ENCODE measurements around the gene PGAM5.

Gene PGAM5

GRCh38 chr12:132710405-132711079 is at the start of gene PGAM5:
PGAM5 (plus strand) TSS chr12:132710842; CDS start chr12:132710877, 35 bp downstream.
- DNase-seq = no peak

GRCh38 chr12:132660996-132661395 is 49.6 kb upstream of the PGAM5 start:
- no peak for DNase-seq

GRCh38 chr12:132661972-132662371 is 48.7 kb upstream of the PGAM5 start:
- no peak for DNase-seq

DNA sequence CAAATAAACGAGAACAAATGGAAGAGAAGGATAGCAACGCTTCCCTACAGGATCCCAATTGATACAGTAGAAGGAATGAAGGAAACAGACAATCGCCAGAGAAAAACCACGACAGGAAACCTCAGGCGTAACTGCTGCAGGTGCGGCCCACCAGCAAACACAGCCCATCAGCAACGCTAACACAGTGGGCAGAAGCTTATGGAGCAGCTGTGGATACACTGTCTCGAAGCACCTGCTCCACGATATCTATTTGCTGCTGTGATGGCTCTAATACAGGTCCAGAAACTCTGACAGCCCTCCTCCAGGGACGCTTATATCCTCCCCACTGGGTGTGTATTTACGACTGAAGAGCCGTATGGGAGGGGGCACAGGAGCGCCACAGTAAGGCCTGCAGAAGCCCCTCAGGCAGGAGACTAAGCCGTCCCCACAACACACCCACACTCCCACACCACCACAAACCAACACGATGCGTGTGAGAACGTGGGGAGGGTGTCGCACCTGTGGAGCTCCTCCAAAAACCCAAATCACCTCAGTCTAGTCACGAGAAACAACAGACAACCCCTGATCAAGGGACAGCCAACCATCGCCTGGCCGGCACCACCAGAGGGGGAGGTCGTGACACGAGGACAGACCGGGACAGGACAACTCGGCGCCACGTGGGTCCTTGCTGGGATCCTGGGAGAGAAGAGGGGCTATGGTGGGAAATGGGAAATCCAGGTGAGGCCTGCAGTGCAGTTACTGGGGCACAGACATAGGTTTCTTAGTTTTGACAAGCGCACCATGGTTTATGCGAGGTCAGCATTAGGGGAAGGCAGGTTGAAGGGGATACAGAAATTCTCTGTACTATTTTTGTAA is 47.5 kb upstream of the PGAM5 start:
- no peak for DNase-seq

DNA sequence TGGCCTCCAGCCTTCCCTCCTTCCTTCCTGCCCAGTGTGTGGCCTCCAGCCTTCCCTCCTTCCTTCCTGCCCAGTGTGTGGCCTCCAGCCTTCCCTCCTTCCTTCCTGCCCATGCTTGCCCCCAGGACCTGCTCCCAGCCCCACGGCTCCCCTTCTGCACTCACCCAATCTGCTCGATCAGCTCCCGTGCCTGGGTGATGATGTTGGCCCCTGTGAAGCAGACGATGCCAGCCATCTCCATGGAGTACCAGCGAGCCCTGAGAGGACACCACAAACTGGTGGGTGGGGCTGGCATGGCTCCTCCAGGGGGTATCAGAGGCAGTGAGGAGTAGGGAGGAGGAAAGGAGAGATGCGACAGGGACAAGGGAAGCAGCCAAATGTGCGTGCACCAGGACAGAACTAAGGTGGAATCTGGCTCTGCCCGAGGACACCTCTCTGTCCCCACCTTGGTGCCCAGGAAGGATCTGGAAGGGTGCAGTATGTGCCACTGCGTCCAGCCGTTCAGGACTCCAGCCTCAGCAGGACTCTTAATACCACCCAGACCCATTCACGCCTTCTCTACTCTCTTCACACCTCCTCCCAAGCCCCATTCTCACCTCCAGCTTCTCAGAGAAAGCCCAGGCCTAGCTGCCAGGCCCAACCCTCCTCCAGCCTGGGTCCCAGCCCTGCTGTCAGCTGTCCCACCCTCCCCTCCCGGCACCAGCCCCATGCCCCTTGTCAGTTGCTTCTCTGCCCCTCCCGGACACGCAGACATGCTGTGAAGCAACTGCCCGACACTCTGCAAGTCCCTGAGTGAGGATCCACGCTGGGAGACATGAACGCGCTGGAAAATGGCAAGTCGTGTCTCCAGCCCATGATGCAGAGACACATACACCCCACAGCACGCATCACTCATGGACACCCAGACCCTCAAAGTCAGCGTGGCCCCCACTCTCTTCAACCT is 46.2 kb upstream of the PGAM5 start:
- no peak for DNase-seq

DNA sequence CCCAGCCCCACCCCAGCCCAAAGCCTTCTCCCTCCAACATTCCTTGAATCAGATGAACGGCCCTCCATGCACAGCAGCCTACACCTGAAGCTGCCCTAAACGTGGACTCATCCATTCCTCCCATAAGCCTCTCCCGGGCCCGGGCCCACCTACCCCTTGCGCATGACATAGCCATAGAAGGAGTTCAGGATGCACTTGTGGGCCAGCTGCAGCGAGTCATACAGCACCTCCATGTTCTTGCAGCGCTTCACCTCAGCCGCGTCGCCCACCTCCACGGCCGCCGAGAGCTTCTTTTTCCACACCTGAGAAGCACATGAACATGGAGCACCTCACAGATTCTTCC is 45.5 kb upstream of the PGAM5 start:
- no peak for DNase-seq

- DNase-seq = no peak
Observed at GRCh38 chr12:132665794-132666193, 44.8 kb upstream of the PGAM5 start.

DNA sequence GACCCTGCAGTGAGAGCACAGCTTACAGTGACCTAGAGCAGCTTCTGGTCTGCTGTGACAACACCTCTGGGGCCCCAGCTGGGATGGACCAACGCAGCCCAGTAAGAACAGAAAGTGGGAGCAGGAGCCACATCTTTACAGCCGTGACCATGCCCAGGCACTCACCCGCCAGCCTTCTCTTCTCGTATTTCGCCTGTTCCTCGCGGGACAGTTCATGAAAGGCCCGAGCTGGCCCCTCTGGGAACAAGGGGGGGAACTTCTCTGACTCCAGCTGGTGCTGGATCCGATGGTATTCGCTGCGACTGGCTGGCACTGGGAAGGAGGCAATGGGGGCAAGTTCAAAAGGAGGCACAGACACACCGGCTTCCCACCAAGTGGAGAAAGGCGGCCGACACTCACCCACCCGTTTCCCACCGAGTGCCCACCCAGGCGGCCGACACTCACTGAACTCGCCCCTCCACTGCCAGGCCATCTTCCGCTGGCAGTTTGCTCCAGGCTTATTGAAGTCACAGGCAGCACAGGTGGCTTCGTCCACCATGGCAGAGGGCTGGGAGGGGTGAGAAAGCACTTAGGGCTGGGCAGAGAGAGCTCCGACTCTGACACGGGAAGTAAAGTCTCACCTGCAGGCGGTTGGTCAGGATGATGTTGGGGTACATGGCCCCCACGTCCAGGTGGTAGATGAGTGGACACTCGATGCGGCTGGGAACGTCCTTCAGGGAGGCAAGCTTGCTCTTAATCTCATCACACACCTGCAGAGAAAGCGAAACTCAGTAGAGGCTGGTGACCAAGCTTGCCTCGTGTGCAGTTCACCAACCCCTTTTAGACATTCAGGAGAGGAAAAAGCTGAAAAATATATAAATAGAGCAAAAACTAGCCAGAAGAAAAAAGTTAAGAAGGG is 42.2 kb upstream of the PGAM5 start:
- no peak for DNase-seq

DNA sequence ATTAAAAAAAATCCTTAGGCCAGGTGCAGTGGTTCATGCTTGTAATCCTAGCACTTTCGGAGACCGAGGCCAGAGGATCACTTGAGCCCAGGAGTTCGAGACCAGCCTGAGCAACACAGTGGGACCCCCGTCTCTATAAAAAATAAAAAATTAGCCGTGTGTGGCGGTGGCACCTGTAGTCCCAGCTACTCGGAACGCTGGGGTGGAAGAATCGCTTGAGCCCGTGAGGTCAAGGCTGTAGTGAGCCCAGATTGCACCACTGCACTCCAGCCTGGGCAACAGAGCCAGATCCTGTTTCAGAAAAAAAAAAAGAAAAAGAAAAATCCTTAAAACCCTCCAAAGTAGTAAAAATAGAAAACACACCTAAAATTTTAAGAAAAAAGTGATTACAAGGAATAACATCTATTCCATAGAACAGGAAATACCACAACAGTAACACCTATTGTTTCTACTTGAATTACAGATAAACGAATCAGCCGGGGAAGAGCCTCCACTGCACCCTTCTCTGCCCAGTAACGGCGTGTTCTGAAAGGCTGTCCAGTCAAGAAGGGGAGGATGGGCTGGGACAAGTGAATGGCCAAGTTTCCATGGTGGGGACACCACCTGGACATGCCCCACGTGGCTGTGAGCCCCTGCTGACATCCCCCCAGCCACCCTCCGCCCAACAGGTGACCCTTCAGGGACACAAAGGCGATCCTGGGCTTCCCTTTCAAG is 41.3 kb upstream of the PGAM5 start:
- no peak for DNase-seq

GRCh38 chr12:132672116-132672515 is 38.5 kb upstream of the PGAM5 start:
- no peak for DNase-seq

- DNase-seq = no peak
Observed at GRCh38 chr12:132672678-132673077, 38.0 kb upstream of the PGAM5 start.

GRCh38 chr12:132673288-132674179 is 37.1 kb upstream of the PGAM5 start:
- no peak for DNase-seq

DNA sequence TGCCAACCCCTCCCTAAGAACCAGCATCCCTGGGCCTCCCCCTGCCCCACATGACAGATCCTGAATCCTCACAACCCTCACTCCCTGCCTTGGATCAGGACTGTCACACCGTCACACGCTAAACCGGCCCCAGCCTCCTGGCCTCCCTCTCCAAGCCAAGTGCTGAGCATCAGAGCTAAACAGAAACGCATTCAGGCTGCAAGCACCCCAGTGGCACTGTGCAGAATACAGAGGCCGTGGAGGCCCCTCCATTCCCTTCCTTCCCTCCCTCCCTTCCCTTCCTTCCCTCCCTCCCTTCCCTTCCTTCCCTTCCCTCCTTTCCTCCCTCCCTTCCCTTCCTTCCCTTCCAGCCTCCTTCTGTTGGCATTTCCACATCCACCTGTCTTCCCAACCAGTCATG is 36.1 kb upstream of the PGAM5 start:
- no peak for DNase-seq

GRCh38 chr12:132675757-132676432 is 34.7 kb upstream of the PGAM5 start:
- DNase-seq = no peak

- no peak for DNase-seq
Observed at GRCh38 chr12:132677492-132677891, 33.1 kb upstream of the PGAM5 start.

GRCh38 chr12:132685400-132685799 is 25.2 kb upstream of the PGAM5 start:
- no peak for DNase-seq

- DNase-seq = no peak
Observed at GRCh38 chr12:132686825-132687210, 23.8 kb upstream of the PGAM5 start.

GRCh38 chr12:132687211-132688164 is 23.2 kb upstream of the PGAM5 start, which contains the start of the genes POLE and PXMP2:
POLE (minus strand) TSS chr12:132687342; CDS start chr12:132687315, 27 bp downstream.
PXMP2 (plus strand) TSS chr12:132687587; CDS start chr12:132687671, 84 bp downstream.
- peak; percentile 75 for DNase-seq
